GM23338 (cell line): ENCODE results near the gene APAF1. TPM values are rescaled to one million over a fixed set of nuclear protein-coding genes. Genes with fewer than 3 reads are reported as not detected.

Source experiments
- ATAC-seq: fragments of 200-7000 bp; cut with Tn5 transposase; 3 replicates; pipeline ENCODE4 v1.9.1; 2020
- DNase-seq: peaks from one replicate; pipeline ENCODE4 v3.0.0-alpha.2; 2015; ENCODE audit warnings: low spot score
- H2AFZ ChIP-seq: fragments of 200-600 bp; sonication (generic); 2 replicates; pipeline ENCODE4 v1.8.0; 2016; ENCODE audit warnings: antibody characterized with exemption, mild to moderate bottlenecking, moderate library complexity
- H3F3A ChIP-seq: fragments of 200-600 bp; sonication (generic); replicated peaks from 2 replicates; pipeline ENCODE4 v1.8.0; 2017; ENCODE audit warnings: antibody characterized with exemption, mixed run types, low read depth
- H3K27ac ChIP-seq: fragments of 200-600 bp; sonication (generic); 2 replicates; pipeline ENCODE4 v1.6.1; 2016; ENCODE audit warnings: low read depth
- H3K27me3 ChIP-seq: fragments of 200-600 bp; sonication (generic); 2 replicates; pipeline ENCODE4 v1.8.0; 2016; ENCODE audit warnings: mild to moderate bottlenecking, mixed run types, moderate library complexity; ENCODE audit not compliant: insufficient read depth
- H3K36me3 ChIP-seq: fragments of 200-600 bp; sonication (generic); 2 replicates; pipeline ENCODE4 v1.8.0; 2016; ENCODE audit warnings: mild to moderate bottlenecking; ENCODE audit not compliant: insufficient read depth
- H3K4me1 ChIP-seq: fragments of 200-600 bp; sonication (generic); 2 replicates; pipeline ENCODE4 v1.8.0; 2016; ENCODE audit warnings: mild to moderate bottlenecking, moderate library complexity; ENCODE audit not compliant: insufficient read depth
- H3K4me2 ChIP-seq: fragments of 200-600 bp; sonication (generic); 2 replicates; pipeline ENCODE4 v1.7.1; 2017; ENCODE audit warnings: mixed run types
- H3K4me3 ChIP-seq: fragments of 200-600 bp; sonication (generic); 2 replicates; pipeline ENCODE4 v1.6.1; 2016; ENCODE audit warnings: mixed run types
- H3K79me2 ChIP-seq: fragments of 200-600 bp; sonication (generic); replicated peaks from 2 replicates; pipeline ENCODE4 v1.8.0; 2017; ENCODE audit warnings: mild to moderate bottlenecking; ENCODE audit not compliant: insufficient read depth
- H3K9me2 ChIP-seq: fragments of 200-600 bp; sonication (generic); 2 replicates; pipeline ENCODE4 v1.8.0; 2017; ENCODE audit not compliant: insufficient read depth
- H4K20me1 ChIP-seq: fragments of 200-600 bp; sonication (generic); replicated peaks from 2 replicates; pipeline ENCODE4 v1.8.0; 2017; ENCODE audit warnings: mild to moderate bottlenecking; ENCODE audit not compliant: insufficient read depth
- H3K27ac Mint-ChIP-seq: 2 replicates; pipeline ENCODE4 v1.8.0; 2020; ENCODE audit warnings: inconsistent platforms, mild to moderate bottlenecking, moderate library complexity, mixed read lengths
- H3K27me3 Mint-ChIP-seq: 3 replicates; pipeline ENCODE4 v1.8.0; 2022; ENCODE audit warnings: low read depth, mild to moderate bottlenecking, moderate library complexity, mixed read lengths, inconsistent platforms; ENCODE audit not compliant: insufficient read depth, poor library complexity
- H3K36me3 Mint-ChIP-seq: 3 replicates; pipeline ENCODE4 v1.8.0; 2021; ENCODE audit warnings: low read depth, mild to moderate bottlenecking, inconsistent platforms, moderate library complexity, mixed read lengths
- H3K4me1 Mint-ChIP-seq: 3 replicates; pipeline ENCODE4 v1.8.0; 2020; ENCODE audit warnings: mild to moderate bottlenecking, inconsistent platforms, mixed read lengths
- H3K4me3 Mint-ChIP-seq: 3 replicates; pipeline ENCODE4 v1.8.0; 2021; ENCODE audit warnings: moderate library complexity, mild to moderate bottlenecking, inconsistent platforms, mixed read lengths
- H3K9me3 Mint-ChIP-seq: 3 replicates; pipeline ENCODE4 v1.8.0; 2020; ENCODE audit warnings: moderate library complexity, mild to moderate bottlenecking, inconsistent platforms, mixed read lengths
- CREB1 ChIP-seq: fragments of 250-450 bp; sonication (Bioruptor Pico); IDR thresholded peaks from 2 replicates; pipeline ENCODE4 v1.5.0; 2020; ENCODE audit warnings: low read depth, mild to moderate bottlenecking, moderate library complexity
- CTCF ChIP-seq, 2 experiments: fragments of 200-600 bp in 1 of 2; sonication (generic) in 1 of 2; conservative IDR thresholded peaks; 2 replicates each; pipeline versions ENCODE4 v1.5.1 to v1.6.1; 2016 to 2017; ENCODE audit warnings: antibody characterized with exemption in 2 of 2, low read depth in 2 of 2, mild to moderate bottlenecking in 2 of 2, moderate library complexity in 1 of 2
- ETS1 ChIP-seq: IDR thresholded peaks from 2 replicates; pipeline ENCODE4 v1.6.1; 2016; ENCODE audit warnings: antibody characterized with exemption
- EZH2 ChIP-seq: fragments of 200-600 bp; sonication (generic); IDR thresholded peaks from one replicate; pipeline ENCODE4 v1.8.0; 2017; ENCODE audit warnings: antibody characterized with exemption, mild to moderate bottlenecking, low read depth; ENCODE audit not compliant: unreplicated experiment
- EZH2phosphoT487 ChIP-seq: fragments of 200-600 bp; sonication (generic); IDR thresholded peaks from one replicate; pipeline ENCODE4 v1.8.1; 2018; ENCODE audit warnings: antibody characterized with exemption; ENCODE audit not compliant: unreplicated experiment
- JUNB ChIP-seq: IDR thresholded peaks from one replicate; pipeline ENCODE4 v1.6.1; 2016; ENCODE audit warnings: antibody characterized with exemption; ENCODE audit not compliant: unreplicated experiment
- NANOG ChIP-seq: IDR thresholded peaks from 2 replicates; pipeline ENCODE4 v1.6.1; 2016; ENCODE audit warnings: antibody characterized with exemption, borderline replicate concordance
- POLR2AphosphoS5 ChIP-seq: IDR thresholded peaks from 2 replicates; pipeline ENCODE4 v1.6.1; 2016; ENCODE audit warnings: antibody characterized with exemption, low read depth
- REST ChIP-seq: IDR thresholded peaks from one replicate; pipeline ENCODE4 v1.6.1; 2018; ENCODE audit warnings: antibody characterized with exemption; ENCODE audit not compliant: unreplicated experiment
- STAT1 ChIP-seq: IDR thresholded peaks from one replicate; pipeline ENCODE4 v1.6.1; 2016; ENCODE audit warnings: antibody characterized with exemption; ENCODE audit not compliant: unreplicated experiment
- ZNF114 ChIP-seq: fragments of 250-450 bp; sonication (Bioruptor Pico); IDR thresholded peaks from 2 replicates; pipeline ENCODE4 v1.5.0; 2020; ENCODE audit warnings: mild to moderate bottlenecking, moderate library complexity
- ZNF331 ChIP-seq: fragments of 250-450 bp; sonication (Bioruptor Pico); IDR thresholded peaks from 2 replicates; pipeline ENCODE4 v1.5.0; 2020; ENCODE audit warnings: low read depth, mild to moderate bottlenecking, moderate library complexity
- ZNF462 ChIP-seq: fragments of 250-450 bp; sonication (Bioruptor Pico); IDR thresholded peaks from 2 replicates; pipeline ENCODE4 v1.5.0; 2020; ENCODE audit warnings: mild to moderate bottlenecking, moderate library complexity
- polyA plus RNA-seq: library from polyadenylated mRNA; unstranded; fragments of >200 nt; fragmentation: Nextera tagmentation; extraction: Ambion mirVana; gene quantifications from 2 replicates; pipeline ENCODE4 v1.2.1, GENCODE V29; 2016
- total RNA-seq: library from RNA; depleted of rRNA; stranded (reverse); fragments of >200 nt; shearing (Covaris generic); gene quantifications from 2 replicates; pipeline ENCODE4 v1.2.3, GENCODE V29; 2014

The APAF1 gene
- total and polyA plus RNA-seq, 2 experiments from 2014 or later, result 12.0 to 31.2 TPM

- H2AFZ ChIP-seq, result no peak overlapping the region
- H3K27me3 ChIP-seq, result no peaks in the 10 kb centered on the region
- H3F3A ChIP-seq, result 0 out of 2 replicates have a peak, but pooled peaks cover 5% of the 10 kb centered on the region
- no peak for DNase-seq
- H3K4me1 ChIP-seq, result 0 out of 2 replicates have a peak, but pooled peaks cover 9% of the 10 kb centered on the region
- no peak for TF ChIP-seq EZH2
- no peak for TF ChIP-seq CREB1
- TF ChIP-seq EZH2phosphoT487, result no peak
- no peak for TF ChIP-seq POLR2AphosphoS5
- TF ChIP-seq REST, result no peak
- no peak for TF ChIP-seq JUNB
- no peak for TF ChIP-seq STAT1
- TF ChIP-seq NANOG, result no peak
- no peak for TF ChIP-seq ZNF331 (CRISPR knock-in tag)
- TF ChIP-seq ZNF114, result no peak
- no peak for TF ChIP-seq CTCF (conservative IDR thresholded peaks at IDR 0.05; ENCODE audit: low read depth in 2 of 2)
- no peak for TF ChIP-seq ETS1
- TF ChIP-seq ZNF462 (CRISPR knock-in tag), result no peak
- no peak overlapping the region for H3K4me2 ChIP-seq
- ATAC-seq, result no peak
- peaks cover 8% of the 10 kb centered on the region; the same call in 1 of the 2 replicates for H4K20me1 ChIP-seq
- H3K4me3 ChIP-seq, result no peak overlapping the region
- H3K79me2 ChIP-seq, result peaks cover 33% of the 10 kb centered on the region
- Mint-ChIP-seq H3K27ac (no peak overlapping the region), H3K4me1 (peaks cover 2% of the 10 kb centered on the region; the same call in 1 of the 3 replicates), H3K27me3 (peaks cover 7% of the 10 kb centered on the region), H3K9me3 (no peaks in the 10 kb centered on the region), H3K4me3 (no peak overlapping the region), H3K36me3 (no peaks in the 10 kb centered on the region)
- no peaks in the 10 kb centered on the region for H3K9me2 ChIP-seq
- no peak overlapping the region for H3K27ac ChIP-seq
- no peaks in the 10 kb centered on the region for H3K36me3 ChIP-seq
These were observed 5.6 kb upstream of the APAF1 start for GRCh38 chr12:98639491-98639890.
